ENCODE data around the gene GRID2IP. TPM values are rescaled to one million over a fixed set of nuclear protein-coding genes. Genes with fewer than 3 reads are reported as not detected.
A peak's percentile ranks its signal among the peaks of the same experiment; 100 is the strongest.

GRID2IP gene
- total RNA-seq, 1 donor from 2014 or later = not detected

GRCh38 chr7:6532516-6532915 is 18.7 kb downstream of the GRID2IP start:
- H4K20me1 ChIP-seq (ENCODE audit: low read depth) = peaks cover 5% of the 10 kb centered on the region
- no peak overlapping the region for H3K9ac ChIP-seq
- H2AFZ ChIP-seq (replicated peaks) = no peak overlapping the region
- Mint-ChIP-seq H3K27ac (no peak overlapping the region), H3K4me3 (peak overlapping the region; percentile 85), H3K27me3 (ENCODE audit: insufficient read depth, low read depth) (peaks cover 61% of the 10 kb centered on the region), H3K4me1 (peaks cover 10% of the 10 kb centered on the region), H3K9me3 (no peaks in the 10 kb centered on the region), H3K36me3 (no peaks in the 10 kb centered on the region)
- no peaks in the 10 kb centered on the region for H3K36me3 ChIP-seq
- H3F3A ChIP-seq (ENCODE audit: low read depth) = peaks cover 5% of the 10 kb centered on the region
- H3K27ac ChIP-seq = no peak overlapping the region
- H3K27me3 ChIP-seq = peaks cover 100% of the 10 kb centered on the region
- H3K4me2 ChIP-seq = no peak overlapping the region
- TF ChIP-seq EZH2phosphoT487 (IDR thresholded peaks at IDR 0.05) (no peak), EZH2 (IDR thresholded peaks at IDR 0.05) (no peak), CTCF (IDR thresholded peaks at IDR 0.05) (no peak)
- no peaks in the 10 kb centered on the region for H3K4me1 ChIP-seq
- H3K79me2 ChIP-seq (ENCODE audit: low read depth) = no peaks in the 10 kb centered on the region
- H3K4me3 ChIP-seq = no peak overlapping the region
- H3K9me3 ChIP-seq (ENCODE audit: low read depth) = no peaks in the 10 kb centered on the region
- no peak for DNase-seq (ENCODE audit: low spot score)

- H3K9me3 Mint-ChIP-seq = no peaks in the 10 kb centered on the region
- Histone ChIP-seq H3K27me3 (peaks cover 100% of the 10 kb centered on the region), H3K36me3 (no peaks in the 10 kb centered on the region), H3K27ac (no peak overlapping the region), H4K20me1 (ENCODE audit: low read depth) (peaks cover 5% of the 10 kb centered on the region), H3K79me2 (ENCODE audit: low read depth) (no peaks in the 10 kb centered on the region), H3K4me2 (peak overlapping the region; percentile 94), H3K9ac (no peak overlapping the region), H3K9me3 (ENCODE audit: low read depth) (no peaks in the 10 kb centered on the region), H3F3A (ENCODE audit: low read depth) (peaks cover 5% of the 10 kb centered on the region), H2AFZ (replicated peaks) (peak overlapping the region; percentile 98), H3K4me1 (no peaks in the 10 kb centered on the region), H3K4me3 (peak overlapping the region; percentile 63)
- DNase-seq (ENCODE audit: low spot score) = no peak
- peaks cover 70% of the 10 kb centered on the region for H3K27me3 Mint-ChIP-seq (ENCODE audit: insufficient read depth, low read depth)
- H3K36me3 Mint-ChIP-seq = no peaks in the 10 kb centered on the region
- H3K4me3 Mint-ChIP-seq = peak overlapping the region; percentile 85
- no peak overlapping the region for H3K27ac Mint-ChIP-seq
- peaks cover 13% of the 10 kb centered on the region for H3K4me1 Mint-ChIP-seq
- peak; percentile 68 for TF ChIP-seq EZH2 (IDR thresholded peaks at IDR 0.05)
- TF ChIP-seq CTCF (IDR thresholded peaks at IDR 0.05) = no peak
- peak; percentile 66 for TF ChIP-seq EZH2phosphoT487 (IDR thresholded peaks at IDR 0.05)
Observed at GRCh38 chr7:6531492-6532279, 19.6 kb downstream of the GRID2IP start.

GRCh38 chr7:6530626-6531491 is 20.4 kb downstream of the GRID2IP start:
- Mint-ChIP-seq H3K4me3 (peak overlapping the region; percentile 85), H3K27ac (no peak overlapping the region), H3K9me3 (no peaks in the 10 kb centered on the region), H3K4me1 (peaks cover 13% of the 10 kb centered on the region), H3K27me3 (ENCODE audit: insufficient read depth, low read depth) (peaks cover 73% of the 10 kb centered on the region), H3K36me3 (no peaks in the 10 kb centered on the region)
- Histone ChIP-seq H3K9me3 (ENCODE audit: low read depth) (no peaks in the 10 kb centered on the region), H3K27me3 (peaks cover 100% of the 10 kb centered on the region), H3F3A (ENCODE audit: low read depth) (peaks cover 5% of the 10 kb centered on the region), H3K4me2 (peak overlapping the region; percentile 94), H3K4me3 (peak overlapping the region; percentile 63), H3K79me2 (ENCODE audit: low read depth) (no peaks in the 10 kb centered on the region), H3K27ac (no peak overlapping the region), H3K9ac (no peak overlapping the region), H3K36me3 (no peaks in the 10 kb centered on the region), H4K20me1 (ENCODE audit: low read depth) (peaks cover 5% of the 10 kb centered on the region), H3K4me1 (no peaks in the 10 kb centered on the region), H2AFZ (replicated peaks) (peak overlapping the region; percentile 98)
- peak; percentile 79 for DNase-seq (ENCODE audit: low spot score)
- TF ChIP-seq EZH2 (IDR thresholded peaks at IDR 0.05) (peak; percentile 84), EZH2phosphoT487 (IDR thresholded peaks at IDR 0.05) (peak; percentile 78), CTCF (IDR thresholded peaks at IDR 0.05) (no peak)
